ENCODE measurements around the gene FOXA1.

The FOXA1 gene

DNA sequence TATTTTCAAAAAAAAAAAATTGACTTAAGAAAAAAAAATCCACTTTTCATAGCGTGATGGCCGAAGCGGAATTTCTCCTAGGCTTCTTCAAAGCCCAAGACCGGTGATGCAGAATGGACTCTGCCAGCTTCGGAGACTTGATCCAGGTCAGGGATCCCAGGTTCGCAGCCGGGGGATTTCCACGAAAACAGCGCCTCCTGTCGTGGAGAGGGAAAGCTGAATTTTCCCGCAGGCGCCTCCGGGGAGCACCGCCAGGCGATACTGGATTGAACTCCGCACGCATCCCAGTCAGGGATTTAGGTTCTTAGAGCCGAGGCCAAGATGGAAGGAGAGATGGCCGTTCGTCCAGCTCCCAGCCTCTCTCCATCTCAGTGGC, 2.5 kb upstream of the FOXA1 start:
- no peaks in the 10 kb centered on the region for H3K36me3 ChIP-seq (ENCODE audit: insufficient read depth, low read length)
- peak overlapping the region; percentile 57; the same call in 1 of the 2 replicates for H3K9ac ChIP-seq (ENCODE audit: low read depth, low read length)
- no peaks in the 10 kb centered on the region for H3K4me1 ChIP-seq (ENCODE audit: insufficient read depth, low read length)
- H3K9me3 ChIP-seq (ENCODE audit: control insufficient read depth, insufficient read depth, low read length): no peaks in the 10 kb centered on the region

GRCh38 chr14:37596790-37597472, 1.9 kb upstream of the FOXA1 start:
- Histone ChIP-seq H3K36me3 (ENCODE audit: insufficient read depth, low read length) (no peaks in the 10 kb centered on the region), H3K4me1 (ENCODE audit: insufficient read depth, low read length) (no peaks in the 10 kb centered on the region), H3K9ac (ENCODE audit: low read depth, low read length) (no peak overlapping the region), H3K9me3 (ENCODE audit: control insufficient read depth, insufficient read depth, low read length) (no peaks in the 10 kb centered on the region)

- Histone ChIP-seq H3K9me3 (ENCODE audit: control insufficient read depth, insufficient read depth, low read length) (no peaks in the 10 kb centered on the region), H3K9ac (ENCODE audit: low read depth, low read length) (peak overlapping the region; percentile 50; the same call in 1 of the 2 replicates), H3K36me3 (ENCODE audit: insufficient read depth, low read length) (no peaks in the 10 kb centered on the region), H3K4me1 (ENCODE audit: insufficient read depth, low read length) (no peaks in the 10 kb centered on the region)
These were observed 966 bp upstream of the FOXA1 start for GRCh38 chr14:37595809-37596621.

GRCh38 chr14:37594238-37594970, 645 bp downstream of the FOXA1 start:
- H3K36me3 ChIP-seq (ENCODE audit: insufficient read depth, low read length): no peaks in the 10 kb centered on the region
- H3K9me3 ChIP-seq (ENCODE audit: control insufficient read depth, insufficient read depth, low read length): no peaks in the 10 kb centered on the region
- peak overlapping the region; percentile 43; the same call in 1 of the 2 replicates for H3K9ac ChIP-seq (ENCODE audit: low read depth, low read length)
- H3K4me1 ChIP-seq (ENCODE audit: insufficient read depth, low read length): no peaks in the 10 kb centered on the region

DNA sequence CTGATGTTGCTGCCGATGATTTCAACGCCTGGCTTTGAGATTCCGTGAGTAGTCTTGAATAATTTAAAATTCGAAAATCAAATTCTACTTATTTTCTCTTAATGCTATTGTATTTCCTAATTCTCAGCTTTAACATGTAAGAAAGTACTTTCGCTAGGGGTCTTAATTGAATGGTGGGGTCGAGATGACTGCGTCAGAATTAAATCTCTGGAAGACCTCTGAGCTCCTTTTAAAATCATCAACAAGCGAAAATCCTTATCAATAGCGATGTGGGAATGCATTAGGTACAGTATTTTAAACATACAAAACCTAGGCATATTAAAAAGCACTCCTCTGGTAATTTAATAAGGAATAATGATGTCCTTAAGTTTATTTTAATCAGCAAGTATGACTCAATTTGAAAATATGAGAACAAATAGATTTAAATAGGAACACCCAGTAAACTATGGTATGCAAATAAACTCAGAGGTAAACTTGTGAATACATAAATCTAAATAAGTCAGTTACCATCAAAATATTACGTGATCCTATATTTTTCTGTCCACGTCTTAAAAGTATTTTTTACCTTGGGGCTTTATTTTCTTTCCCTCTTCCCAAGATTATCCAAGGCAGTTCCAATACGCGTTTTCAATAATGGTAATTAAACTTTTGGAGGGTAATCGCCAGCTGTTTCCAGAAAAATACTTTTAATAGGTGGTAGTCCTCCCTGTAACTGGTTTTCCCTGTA, 1.4 kb downstream of the FOXA1 start:
- Histone ChIP-seq H3K4me1 (ENCODE audit: insufficient read depth, low read length) (no peaks in the 10 kb centered on the region), H3K9me3 (ENCODE audit: control insufficient read depth, insufficient read depth, low read length) (no peaks in the 10 kb centered on the region), H3K9ac (ENCODE audit: low read depth, low read length) (no peak overlapping the region), H3K36me3 (ENCODE audit: insufficient read depth, low read length) (no peaks in the 10 kb centered on the region)

DNA sequence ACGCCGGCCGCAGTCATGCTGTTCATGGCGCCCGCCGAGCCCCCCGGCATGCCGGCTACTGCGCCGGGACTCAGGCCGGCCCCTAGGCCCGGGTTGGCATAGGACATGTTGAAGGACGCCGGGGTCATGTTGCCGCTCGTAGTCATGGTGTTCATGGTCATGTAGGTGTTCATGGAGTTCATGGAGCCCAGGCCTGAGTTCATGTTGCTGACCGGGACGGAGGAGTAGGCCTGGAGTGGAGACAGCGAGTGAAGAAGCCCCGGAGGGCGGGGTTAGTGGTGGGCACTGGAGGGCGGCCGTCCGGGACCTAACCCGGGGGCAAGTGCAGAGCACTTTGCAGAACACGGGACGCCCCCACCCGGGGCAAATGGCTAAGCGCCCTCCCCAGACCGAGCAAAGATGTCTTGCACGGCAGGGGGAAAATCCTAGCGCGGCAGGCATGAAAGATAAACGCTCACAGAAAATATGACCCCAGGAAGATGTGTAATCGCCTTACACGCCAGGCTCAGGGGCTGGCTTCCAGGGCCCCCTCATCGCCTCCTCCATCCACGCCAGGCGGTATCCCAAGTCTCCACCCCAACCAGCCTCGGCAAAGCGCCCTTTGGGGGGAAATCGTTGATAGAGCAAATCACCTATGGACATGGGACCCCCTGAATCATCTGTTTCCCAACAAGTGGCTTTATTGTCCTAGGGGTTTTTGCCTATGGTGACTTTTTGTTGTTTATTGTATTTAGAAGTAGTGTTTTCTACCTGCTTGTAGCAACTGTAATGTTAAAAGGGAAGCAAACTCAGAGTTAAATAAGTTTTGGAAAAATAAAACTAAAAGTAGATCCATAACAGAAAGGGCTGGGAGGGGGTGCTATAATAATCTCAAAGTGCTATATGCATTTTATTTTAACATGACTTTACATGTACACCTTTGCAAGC, 2.3 kb downstream of the FOXA1 start:
- peak overlapping the region; percentile 37; the same call in 1 of the 2 replicates for H3K9ac ChIP-seq (ENCODE audit: low read depth, low read length)
- no peaks in the 10 kb centered on the region for H3K9me3 ChIP-seq (ENCODE audit: control insufficient read depth, insufficient read depth, low read length)
- H3K4me1 ChIP-seq (ENCODE audit: insufficient read depth, low read length): no peaks in the 10 kb centered on the region
- no peaks in the 10 kb centered on the region for H3K36me3 ChIP-seq (ENCODE audit: insufficient read depth, low read length)

DNA sequence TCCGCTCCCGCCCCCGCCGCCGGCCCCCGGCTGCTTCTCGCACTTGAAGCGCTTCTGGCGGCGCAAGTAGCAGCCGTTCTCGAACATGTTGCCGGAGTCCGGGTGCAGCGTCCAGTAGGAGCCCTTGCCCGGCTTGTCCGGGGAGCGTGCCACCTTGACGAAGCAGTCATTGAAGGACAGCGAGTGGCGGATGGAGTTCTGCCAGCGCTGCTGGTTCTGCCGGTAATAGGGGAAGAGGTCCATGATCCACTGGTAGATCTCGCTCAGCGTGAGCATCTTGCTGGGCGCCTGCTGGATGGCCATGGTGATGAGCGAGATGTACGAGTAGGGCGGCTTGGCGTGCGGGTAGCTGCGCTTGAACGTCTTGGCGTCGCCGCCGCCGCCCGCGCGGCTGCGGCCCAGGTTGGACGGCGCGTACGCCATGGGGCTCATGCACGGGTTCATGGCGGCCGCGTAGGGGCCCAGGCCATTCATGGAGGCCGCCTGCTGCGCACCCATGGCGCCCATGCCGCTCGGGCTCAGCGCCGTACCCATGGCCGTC, 3.0 kb downstream of the FOXA1 start:
- Histone ChIP-seq H3K4me1 (ENCODE audit: insufficient read depth, low read length) (peaks cover 3% of the 10 kb centered on the region; the same call in 1 of the 2 replicates), H3K36me3 (ENCODE audit: insufficient read depth, low read length) (no peaks in the 10 kb centered on the region), H3K9me3 (ENCODE audit: control insufficient read depth, insufficient read depth, low read length) (no peaks in the 10 kb centered on the region), H3K9ac (ENCODE audit: low read depth, low read length) (peak overlapping the region; percentile 37; the same call in 1 of the 2 replicates)

GRCh38 chr14:37591311-37591940, 3.6 kb downstream of the FOXA1 start:
- Histone ChIP-seq H3K36me3 (ENCODE audit: insufficient read depth, low read length) (no peaks in the 10 kb centered on the region), H3K4me1 (ENCODE audit: insufficient read depth, low read length) (peaks cover 3% of the 10 kb centered on the region; the same call in 1 of the 2 replicates), H3K9ac (ENCODE audit: low read depth, low read length) (peak overlapping the region; percentile 37; the same call in 1 of the 2 replicates), H3K9me3 (ENCODE audit: control insufficient read depth, insufficient read depth, low read length) (no peaks in the 10 kb centered on the region)

- H3K36me3 ChIP-seq (ENCODE audit: insufficient read depth, low read length): no peaks in the 10 kb centered on the region
- H3K9ac ChIP-seq (ENCODE audit: low read depth, low read length): no peak overlapping the region
- H3K4me1 ChIP-seq (ENCODE audit: insufficient read depth, low read length): peaks cover 10% of the 10 kb centered on the region
- H3K9me3 ChIP-seq (ENCODE audit: control insufficient read depth, insufficient read depth, low read length): no peaks in the 10 kb centered on the region
These were observed 4.5 kb downstream of the FOXA1 start for GRCh38 chr14:37590428-37591139.

- H3K4me1 ChIP-seq (ENCODE audit: insufficient read depth, low read length): peaks cover 10% of the 10 kb centered on the region
- no peaks in the 10 kb centered on the region for H3K9me3 ChIP-seq (ENCODE audit: control insufficient read depth, insufficient read depth, low read length)
- no peak overlapping the region for H3K9ac ChIP-seq (ENCODE audit: low read depth, low read length)
- H3K36me3 ChIP-seq (ENCODE audit: insufficient read depth, low read length): no peaks in the 10 kb centered on the region
These were observed 5.2 kb downstream of the FOXA1 start for GRCh38 chr14:37589715-37590427.

GRCh38 chr14:37588956-37589714, 5.9 kb downstream of the FOXA1 start:
- H3K9ac ChIP-seq (ENCODE audit: low read depth, low read length): peak overlapping the region; percentile 51; the same call in 1 of the 2 replicates
- H3K9me3 ChIP-seq (ENCODE audit: control insufficient read depth, insufficient read depth, low read length): no peaks in the 10 kb centered on the region
- no peaks in the 10 kb centered on the region for H3K36me3 ChIP-seq (ENCODE audit: insufficient read depth, low read length)
- peaks cover 10% of the 10 kb centered on the region for H3K4me1 ChIP-seq (ENCODE audit: insufficient read depth, low read length)
